Panc1 (cell line): ENCODE results near the gene JADE2. TPM values are rescaled to one million over a fixed set of nuclear protein-coding genes. Genes with fewer than 3 reads are reported as not detected.

Experiments
- ATAC-seq: fragments of 200-7000 bp; cut with Tn5 transposase; 2 replicates; pipeline ENCODE4 v1.9.1; 2020; ENCODE audit warnings: mild to moderate bottlenecking, moderate library complexity
- BruUV-seq: library from RNA; stranded (reverse); fragments of 400-500 nt; replicated peaks from 2 replicates; lab custom pipeline; 2021; lab: Mats Ljungman, UMichigan
- CTCF ChIA-PET: fragments of 300-600 bp; sonication (Branson Sonifier 250); formaldehyde crosslinking; loops from one replicate; lab custom pipeline; 2022; ENCODE audit warnings: antibody characterized with exemption; lab: Charles Lee
- POLR2A ChIA-PET: fragments of 300-600 bp; sonication (Branson Sonifier 250); formaldehyde crosslinking; loops from one replicate; lab custom pipeline; 2022; ENCODE audit warnings: antibody characterized with exemption; lab: Charles Lee
- DNase-seq: peaks from one replicate; pipeline ENCODE4 v3.0.0-alpha.2; 2010; ENCODE audit warnings: low read depth, low spot score
- H3K27ac ChIP-seq: 2 replicates; pipeline ENCODE4 v1.5.1; 2011; ENCODE audit warnings: mild to moderate bottlenecking, low read length, inconsistent platforms
- H3K27me3 ChIP-seq: fragments of 200-500 bp; sonication (Bioruptor generic); 2 replicates; pipeline ENCODE4 v1.6.0; 2014; ENCODE audit warnings: low read length, inconsistent platforms; ENCODE audit not compliant: control insufficient read depth, insufficient read depth
- H3K36me3 ChIP-seq: fragments of 200-500 bp; sonication (Bioruptor generic); 2 replicates; pipeline ENCODE4 v1.5.1; 2014; ENCODE audit warnings: inconsistent platforms, mild to moderate bottlenecking, low read length, moderate library complexity; ENCODE audit not compliant: control insufficient read depth, insufficient read depth
- H3K4me1 ChIP-seq: 2 replicates; pipeline ENCODE4 v1.5.1; 2011; ENCODE audit warnings: inconsistent platforms, mild to moderate bottlenecking, low read length, moderate library complexity; ENCODE audit not compliant: control insufficient read depth, insufficient read depth
- H3K4me3 ChIP-seq, 2 experiments: 2 replicates each; pipeline ENCODE4 v1.5.1; 2011 to 2012; ENCODE audit warnings: low read depth in 2 of 2, low read length in 2 of 2, mild to moderate bottlenecking in 2 of 2, inconsistent platforms in 1 of 2, moderate library complexity in 1 of 2
- H3K9me3 ChIP-seq: fragments of 200-500 bp; sonication (Bioruptor generic); 2 replicates; pipeline ENCODE4 v1.5.1; 2014; ENCODE audit warnings: low read depth, mild to moderate bottlenecking, inconsistent platforms, low read length, moderate library complexity; ENCODE audit not compliant: control insufficient read depth, insufficient read depth
- CTCF ChIP-seq: fragments of 450-650 bp; IDR thresholded peaks from 2 replicates; pipeline ENCODE4 v1.5.1; 2017; ENCODE audit warnings: mild to moderate bottlenecking
- POLR2AphosphoS5 ChIP-seq: IDR thresholded peaks from 2 replicates; pipeline ENCODE4 v1.6.1; 2012; ENCODE audit warnings: mild to moderate bottlenecking, low read depth, low read length, moderate library complexity
- SIN3A ChIP-seq: IDR thresholded peaks from 2 replicates; pipeline ENCODE4 v1.6.1; 2012; ENCODE audit warnings: low read depth, mild to moderate bottlenecking, low read length, moderate library complexity, borderline replicate concordance; ENCODE audit not compliant: insufficient read depth
- TCF7L2 ChIP-seq: IDR thresholded peaks from 2 replicates; pipeline ENCODE4 v1.6.1; 2011; ENCODE audit warnings: mild to moderate bottlenecking, low read depth, low read length, inconsistent platforms
- in situ Hi-C: cut with HindIII; loops from 2 replicates; pipeline ENCODE4 v1.10.0; 2016; ENCODE audit warnings: low sequenced_read_pairs, low pct_unique_long_range_greater_than_20kb
- intact Hi-C: fragments of 100-400 bp; cut with micrococcal nuclease; formaldehyde crosslinking; loops from one replicate; pipeline ENCODE4 v1.10.0; 2022; ENCODE audit not compliant: unreplicated experiment
- total RNA-seq: library from RNA; stranded (reverse); gene quantifications from one replicate; pipeline ENCODE4 v1.2.1, GENCODE V29; 2021; ENCODE audit not compliant: unreplicated experiment
- TF ChIP-seq, protein P1 (sequence below), 2 experiments: IDR thresholded peaks; 2 replicates each; pipeline ENCODE4 v1.6.1; 2011 to 2012; ENCODE audit warnings: low read depth in 2 of 2, control low read depth in 1 of 2, low read length in 1 of 2, mild to moderate bottlenecking in 1 of 2, moderate library complexity in 1 of 2; ENCODE audit not compliant: insufficient read depth in 1 of 2

Gene JADE2
- total RNA-seq, 1 experiment from 2014 or later, result 80.0 TPM

DNA sequence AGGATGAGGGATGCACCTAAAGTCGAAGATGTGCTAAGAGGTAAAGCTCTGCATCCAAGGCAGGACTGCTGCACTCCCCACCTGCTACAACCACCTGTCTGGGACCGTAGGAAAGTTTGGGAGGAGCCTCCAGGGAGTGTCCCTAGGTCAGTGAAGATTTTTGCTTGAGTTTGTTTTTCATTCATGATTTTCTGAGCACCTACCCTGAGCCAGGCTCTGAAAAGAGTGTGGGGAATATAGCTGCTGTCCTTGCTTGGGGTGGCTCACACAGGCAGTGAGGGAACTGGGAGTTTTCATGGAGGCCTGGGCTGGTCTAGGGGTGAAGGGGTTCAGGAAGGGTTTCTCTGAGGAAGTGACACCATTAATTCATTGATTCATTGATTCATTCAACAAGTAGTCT is 58.3 kb downstream of the JADE2 start:
- H3K4me1 ChIP-seq, result peaks cover 8% of the 10 kb centered on the region; the same call in 1 of the 2 replicates
- ATAC-seq (no peak), DNase-seq (no peak)
- in situ Hi-C loops, result no loop called here
- POLR2A ChIA-PET, result interaction anchor here (0.5 kb wide), 2 partner anchors 159 to 207 kb away, joined by 3 to 6 read pairs; no protein-coding TSS in a partner anchor
- no peak overlapping the region for H3K4me3 ChIP-seq
- H3K27ac ChIP-seq, result no peak overlapping the region
- peaks cover 9% of the 10 kb centered on the region for H3K36me3 ChIP-seq
- no TSS peak for BruUV-seq
- H3K9me3 ChIP-seq, result no peaks in the 10 kb centered on the region
- intact Hi-C loops, result loop anchor here (10.0 kb wide), 1 partner anchor 209 kb away; the partner anchor contains the start of gene UBE2B
- H3K27me3 ChIP-seq, result no peaks in the 10 kb centered on the region
- CTCF ChIA-PET, result no interaction called here
- TF ChIP-seq, protein P1, sequence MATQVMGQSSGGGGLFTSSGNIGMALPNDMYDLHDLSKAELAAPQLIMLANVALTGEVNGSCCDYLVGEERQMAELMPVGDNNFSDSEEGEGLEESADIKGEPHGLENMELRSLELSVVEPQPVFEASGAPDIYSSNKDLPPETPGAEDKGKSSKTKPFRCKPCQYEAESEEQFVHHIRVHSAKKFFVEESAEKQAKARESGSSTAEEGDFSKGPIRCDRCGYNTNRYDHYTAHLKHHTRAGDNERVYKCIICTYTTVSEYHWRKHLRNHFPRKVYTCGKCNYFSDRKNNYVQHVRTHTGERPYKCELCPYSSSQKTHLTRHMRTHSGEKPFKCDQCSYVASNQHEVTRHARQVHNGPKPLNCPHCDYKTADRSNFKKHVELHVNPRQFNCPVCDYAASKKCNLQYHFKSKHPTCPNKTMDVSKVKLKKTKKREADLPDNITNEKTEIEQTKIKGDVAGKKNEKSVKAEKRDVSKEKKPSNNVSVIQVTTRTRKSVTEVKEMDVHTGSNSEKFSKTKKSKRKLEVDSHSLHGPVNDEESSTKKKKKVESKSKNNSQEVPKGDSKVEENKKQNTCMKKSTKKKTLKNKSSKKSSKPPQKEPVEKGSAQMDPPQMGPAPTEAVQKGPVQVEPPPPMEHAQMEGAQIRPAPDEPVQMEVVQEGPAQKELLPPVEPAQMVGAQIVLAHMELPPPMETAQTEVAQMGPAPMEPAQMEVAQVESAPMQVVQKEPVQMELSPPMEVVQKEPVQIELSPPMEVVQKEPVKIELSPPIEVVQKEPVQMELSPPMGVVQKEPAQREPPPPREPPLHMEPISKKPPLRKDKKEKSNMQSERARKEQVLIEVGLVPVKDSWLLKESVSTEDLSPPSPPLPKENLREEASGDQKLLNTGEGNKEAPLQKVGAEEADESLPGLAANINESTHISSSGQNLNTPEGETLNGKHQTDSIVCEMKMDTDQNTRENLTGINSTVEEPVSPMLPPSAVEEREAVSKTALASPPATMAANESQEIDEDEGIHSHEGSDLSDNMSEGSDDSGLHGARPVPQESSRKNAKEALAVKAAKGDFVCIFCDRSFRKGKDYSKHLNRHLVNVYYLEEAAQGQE (IDR thresholded peaks at IDR 0.05; ENCODE audit: insufficient read depth in 1 of 2, low read depth in 2 of 2, low read length in 1 of 2), result no peak
- 0 out of 2 replicates have a peak, but pooled peaks have one; percentile 15 for TF ChIP-seq POLR2AphosphoS5

GRCh38 chr5:134584662-134585061 is 59.2 kb downstream of the JADE2 start:
- POLR2A ChIA-PET, result no interaction called here
- no peak overlapping the region for H3K4me3 ChIP-seq
- peaks cover 2% of the 10 kb centered on the region; the same call in 1 of the 2 replicates for H3K36me3 ChIP-seq
- intact Hi-C loops, result loop anchor here (10.0 kb wide), 1 partner anchor 210 kb away; the partner anchor contains the start of gene UBE2B
- CTCF ChIA-PET, result no interaction called here
- in situ Hi-C loops, result no loop called here
- DNase-seq (no peak), ATAC-seq (no peak)
- H3K4me1 ChIP-seq, result peaks cover 8% of the 10 kb centered on the region; the same call in 1 of the 2 replicates
- no TSS peak for BruUV-seq
- no peak for TF ChIP-seq POLR2AphosphoS5
- no peak for TF ChIP-seq CTCF
- H3K9me3 ChIP-seq, result no peaks in the 10 kb centered on the region
- no peaks in the 10 kb centered on the region for H3K27me3 ChIP-seq
- no peak overlapping the region for H3K27ac ChIP-seq

DNA sequence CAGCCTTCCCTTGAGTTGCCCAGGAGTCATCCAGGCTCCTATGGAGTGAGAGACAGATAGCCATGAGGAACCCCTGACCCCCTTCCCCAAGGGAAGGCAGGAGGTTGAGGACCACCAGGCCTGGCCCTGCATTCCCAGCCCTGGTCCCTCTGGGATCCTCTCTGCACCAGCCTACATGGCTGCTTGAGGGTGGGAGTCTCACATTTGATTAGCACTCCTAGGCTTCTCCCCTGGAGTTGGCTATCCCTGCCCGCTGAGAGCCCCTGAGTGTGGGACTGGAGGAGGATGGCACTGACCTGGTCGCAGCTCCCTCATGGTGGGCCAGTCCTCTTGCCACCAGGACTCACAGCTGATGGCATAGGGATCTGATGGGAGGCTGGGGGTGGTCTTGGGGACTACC is 60.5 kb downstream of the JADE2 start:
- Histone ChIP-seq H3K27ac (no peak overlapping the region), H3K4me1 (peaks cover 8% of the 10 kb centered on the region; the same call in 1 of the 2 replicates), H3K27me3 (no peaks in the 10 kb centered on the region), H3K36me3 (no peaks in the 10 kb centered on the region), H3K4me3 (no peak overlapping the region), H3K9me3 (no peaks in the 10 kb centered on the region)
- BruUV-seq, result no TSS peak
- TF ChIP-seq SIN3A, result no peak
- no peak for TF ChIP-seq TCF7L2
- no peak for TF ChIP-seq CTCF
- TF ChIP-seq, protein P1 (IDR thresholded peaks at IDR 0.05; ENCODE audit: insufficient read depth in 1 of 2, low read depth in 2 of 2, low read length in 1 of 2), result no peak
- TF ChIP-seq POLR2AphosphoS5, result no peak
- DNase-seq (no peak), ATAC-seq (no peak)
- intact Hi-C loops, result loop anchor here (2.0 to 10.0 kb wide), 2 partner anchors 211 to 283 kb away; partner anchors contain the start of gene UBE2B
- ChIA-PET POLR2A (no interaction called here), CTCF (interaction anchor here (0.7 kb wide), 1 partner anchor 17 kb away, joined by 3 read pairs; no protein-coding TSS in a partner anchor)
- in situ Hi-C loops, result no loop called here
